ENCODE data around the gene CD244.
"Not testable (repeated sequence)": the region's sequence is repeated elsewhere in the genome, so short reads cannot be mapped to it uniquely, and the experiment has no call there.

The CD244 gene

GRCh38 chr1:160881264-160881663 lies 18.6 kb upstream of the CD244 start:
- not testable (repeated sequence) for DNase-seq (ENCODE audit: low read depth, low spot score); H3K4me3 ChIP-seq (ENCODE audit: low read length)

GRCh38 chr1:160880216-160880615 lies 17.5 kb upstream of the CD244 start:
- DNase-seq (ENCODE audit: low read depth, low spot score): no peak
- H3K4me3 ChIP-seq (ENCODE audit: low read length): no peak overlapping the region

- DNase-seq (ENCODE audit: low read depth, low spot score): no peak
- no peak overlapping the region for H3K4me3 ChIP-seq (ENCODE audit: low read length)
These were observed 16.4 kb upstream of the CD244 start for GRCh38 chr1:160879056-160879455.

GRCh38 chr1:160877221-160877620 lies 14.5 kb upstream of the CD244 start:
- DNase-seq (ENCODE audit: low read depth, low spot score): peak; percentile 41
- no peak overlapping the region for H3K4me3 ChIP-seq (ENCODE audit: low read length)

GRCh38 chr1:160876311-160876710 lies 13.6 kb upstream of the CD244 start:
- no peak for DNase-seq (ENCODE audit: low read depth, low spot score)
- no peak overlapping the region for H3K4me3 ChIP-seq (ENCODE audit: low read length)

GRCh38 chr1:160875591-160875990 lies 12.9 kb upstream of the CD244 start:
- not testable (repeated sequence) for DNase-seq (ENCODE audit: low read depth, low spot score)

GRCh38 chr1:160874935-160875334 lies 12.2 kb upstream of the CD244 start:
- H3K4me3 ChIP-seq (ENCODE audit: low read length): no peak overlapping the region
- no peak for DNase-seq (ENCODE audit: low read depth, low spot score)

More at GRCh38 chr1:160875591-160875990, 12.9 kb upstream of the CD244 start:
- not testable (repeated sequence) for H3K4me3 ChIP-seq (ENCODE audit: low read length)

GRCh38 chr1:160868141-160868540 lies 5.5 kb upstream of the CD244 start:
- no peak for DNase-seq (ENCODE audit: low read depth, low spot score)
- no peak overlapping the region for H3K4me3 ChIP-seq (ENCODE audit: low read length)

- not testable (repeated sequence) for DNase-seq (ENCODE audit: low read depth, low spot score); H3K4me3 ChIP-seq (ENCODE audit: low read length)
These were observed 5.0 kb upstream of the CD244 start for GRCh38 chr1:160867651-160868050.

- no peak for DNase-seq (ENCODE audit: low read depth, low spot score)
- H3K4me3 ChIP-seq (ENCODE audit: low read length): no peak overlapping the region
These were observed 4.1 kb upstream of the CD244 start for GRCh38 chr1:160866695-160867260.

- H3K4me3 ChIP-seq (ENCODE audit: low read length): no peak overlapping the region
- no peak for DNase-seq (ENCODE audit: low read depth, low spot score)
These were observed 3.5 kb upstream of the CD244 start for GRCh38 chr1:160866001-160866694.

- no peak overlapping the region for H3K4me3 ChIP-seq (ENCODE audit: low read length)
- DNase-seq (ENCODE audit: low read depth, low spot score): no peak
These were observed 2.6 kb upstream of the CD244 start for GRCh38 chr1:160865337-160865736.

- no peak for DNase-seq (ENCODE audit: low read depth, low spot score)
- no peak overlapping the region for H3K4me3 ChIP-seq (ENCODE audit: low read length)
These were observed 1.5 kb upstream of the CD244 start for GRCh38 chr1:160864173-160864572.

GRCh38 chr1:160863774-160864131 lies 1.1 kb upstream of the CD244 start:
- no peak overlapping the region for H3K4me3 ChIP-seq (ENCODE audit: low read length)
- DNase-seq (ENCODE audit: low read depth, low spot score): no peak

- no peak overlapping the region for H3K4me3 ChIP-seq (ENCODE audit: low read length)
- no peak for DNase-seq (ENCODE audit: low read depth, low spot score)
These were observed 530 bp upstream of the CD244 start for GRCh38 chr1:160863061-160863773.

- no peak for DNase-seq (ENCODE audit: low read depth, low spot score)
- no peak overlapping the region for H3K4me3 ChIP-seq (ENCODE audit: low read length)
These were observed 1.7 kb downstream of the CD244 start for GRCh38 chr1:160860840-160861505.

GRCh38 chr1:160859166-160859565 lies 3.5 kb downstream of the CD244 start:
- DNase-seq (ENCODE audit: low read depth, low spot score): no peak
- H3K4me3 ChIP-seq (ENCODE audit: low read length): no peak overlapping the region

- H3K4me3 ChIP-seq (ENCODE audit: low read length): no peak overlapping the region
- no peak for DNase-seq (ENCODE audit: low read depth, low spot score)
These were observed 4.2 kb downstream of the CD244 start for GRCh38 chr1:160858507-160858906.

- no peak for DNase-seq (ENCODE audit: low read depth, low spot score)
- no peak overlapping the region for H3K4me3 ChIP-seq (ENCODE audit: low read length)
These were observed 4.6 kb downstream of the CD244 start for GRCh38 chr1:160858097-160858496.

Measured in Jurkat, Clone E6-1 (cell line).